ENCODE measurements around the gene CACNA1G. TPM values are rescaled to one million over a fixed set of nuclear protein-coding genes. Genes with fewer than 3 reads are reported as not detected.
A peak's percentile ranks its signal among the peaks of the same experiment; 100 is the strongest.

Gene CACNA1G
- total RNA-seq, 2 donors from 2014 or later, result 3.4 to 6.6 TPM

GRCh38 chr17:50588391-50589049 is 28.0 kb downstream of the CACNA1G start:
- Histone ChIP-seq H3K27me3 (replicated peaks; ENCODE audit: insufficient read depth) (no peaks in the 10 kb centered on the region), H3K4me1 (replicated peaks) (peaks cover 29% of the 10 kb centered on the region), H3K9me3 (no peaks in the 10 kb centered on the region), H3K27ac (peak overlapping the region; percentile 47 to 54), H3K36me3 (no peaks in the 10 kb centered on the region), H3K4me3 (no peak overlapping the region)
- TF ChIP-seq POLR2AphosphoS5 (IDR thresholded peaks at IDR 0.05) (no peak), CTCF (IDR thresholded peaks at IDR 0.05) (no peak), POLR2A (IDR thresholded peaks at IDR 0.05) (no peak)
- 56% methylated on average over 18 of the region's 18 CpGs for WGBS
- no peak for DNase-seq (ENCODE audit: low spot score)
- intact Hi-C loops (cut with DNase I), result no loop called here

- Histone ChIP-seq H3K4me1 (replicated peaks) (peaks cover 29% of the 10 kb centered on the region), H3K27ac (peak overlapping the region; percentile 47 to 54), H3K9me3 (no peaks in the 10 kb centered on the region), H3K4me3 (no peak overlapping the region), H3K27me3 (replicated peaks; ENCODE audit: insufficient read depth) (no peaks in the 10 kb centered on the region), H3K36me3 (no peaks in the 10 kb centered on the region)
- 23% methylated on average over 10 of the region's 10 CpGs for WGBS
- intact Hi-C loops (cut with DNase I), result no loop called here
- peak; percentile 51 for DNase-seq (ENCODE audit: low spot score)
- TF ChIP-seq CTCF (IDR thresholded peaks at IDR 0.05) (no peak), POLR2AphosphoS5 (IDR thresholded peaks at IDR 0.05) (no peak), POLR2A (IDR thresholded peaks at IDR 0.05) (no peak)
Measured at GRCh38 chr17:50589095-50589705, 28.7 kb downstream of the CACNA1G start.

DNA sequence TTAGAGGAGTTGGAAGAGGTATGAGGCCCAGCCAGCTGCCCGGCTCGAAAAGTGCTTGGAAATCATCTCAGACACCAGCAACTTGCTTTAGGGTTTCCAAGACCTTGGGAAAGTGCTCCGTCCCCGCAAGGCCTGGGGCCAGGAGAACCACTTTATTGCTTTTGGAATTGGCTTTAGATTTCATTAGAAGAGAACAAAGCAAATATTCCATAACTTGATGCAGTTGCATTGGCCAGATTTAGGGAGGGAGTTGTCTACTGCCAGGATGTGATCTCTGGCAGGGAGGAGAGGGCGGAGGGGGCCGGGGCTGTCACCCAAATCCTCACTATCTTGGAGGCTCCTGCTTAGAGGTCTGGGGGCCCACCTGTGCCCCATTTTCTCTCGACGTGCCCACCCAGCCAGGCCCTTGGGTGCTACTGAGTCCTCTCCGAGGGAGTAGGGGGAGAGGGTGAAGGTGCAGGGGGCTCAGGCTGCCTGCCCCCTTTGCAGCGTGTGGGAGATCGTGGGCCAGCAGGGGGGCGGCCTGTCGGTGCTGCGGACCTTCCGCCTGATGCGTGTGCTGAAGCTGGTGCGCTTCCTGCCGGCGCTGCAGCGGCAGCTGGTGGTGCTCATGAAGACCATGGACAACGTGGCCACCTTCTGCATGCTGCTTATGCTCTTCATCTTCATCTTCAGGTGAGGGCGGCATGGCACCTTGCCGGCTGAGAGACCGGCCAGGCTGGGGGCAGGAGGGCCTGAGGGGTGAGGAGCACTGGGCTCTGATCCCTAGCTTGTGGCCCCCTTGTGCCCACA is 30.6 kb downstream of the CACNA1G start:
- TF ChIP-seq POLR2AphosphoS5 (IDR thresholded peaks at IDR 0.05) (peak; percentile 46), POLR2A (IDR thresholded peaks at IDR 0.05) (no peak)
- Histone ChIP-seq H3K27me3 (replicated peaks; ENCODE audit: insufficient read depth) (no peaks in the 10 kb centered on the region), H3K36me3 (no peaks in the 10 kb centered on the region), H3K4me3 (no peak overlapping the region), H3K4me1 (replicated peaks) (peaks cover 29% of the 10 kb centered on the region), H3K9me3 (no peaks in the 10 kb centered on the region), H3K27ac (peak overlapping the region; percentile 55 to 62)
- DNase-seq (ENCODE audit: low spot score), result peak; percentile 22
- WGBS, result 64% methylated on average over 24 of the region's 24 CpGs
- intact Hi-C loops (cut with DNase I), result no loop called here

GRCh38 chr17:50593321-50593720 is 32.8 kb downstream of the CACNA1G start:
- Histone ChIP-seq H3K4me3 (no peak overlapping the region), H3K9me3 (no peaks in the 10 kb centered on the region), H3K27ac (no peak overlapping the region), H3K36me3 (no peaks in the 10 kb centered on the region), H3K27me3 (replicated peaks; ENCODE audit: insufficient read depth) (no peaks in the 10 kb centered on the region), H3K4me1 (replicated peaks) (peaks cover 29% of the 10 kb centered on the region)
- intact Hi-C loops (cut with DNase I), result no loop called here
- WGBS, result 31% methylated on average over 9 of the region's 10 CpGs
- peak; percentile 72 for DNase-seq (ENCODE audit: low spot score)
- TF ChIP-seq CTCF (IDR thresholded peaks at IDR 0.05) (no peak), POLR2AphosphoS5 (IDR thresholded peaks at IDR 0.05) (peak; percentile 61)

- H3K27me3 ChIP-seq (replicated peaks; ENCODE audit: insufficient read depth), result no peaks in the 10 kb centered on the region
- no peaks in the 10 kb centered on the region for H3K36me3 ChIP-seq
- intact Hi-C loops (cut with DNase I), result no loop called here
- H3K4me1 ChIP-seq (replicated peaks), result peaks cover 20% of the 10 kb centered on the region
- WGBS, result 78% methylated on average over 11 of the region's 11 CpGs
- TF ChIP-seq POLR2A (IDR thresholded peaks at IDR 0.05), result no peak
- no peak for TF ChIP-seq CTCF (IDR thresholded peaks at IDR 0.05)
- no peak for TF ChIP-seq POLR2AphosphoS5 (IDR thresholded peaks at IDR 0.05)
- no peak overlapping the region for H3K4me3 ChIP-seq
- no peak for DNase-seq (ENCODE audit: low spot score)
- no peak overlapping the region for H3K27ac ChIP-seq
- H3K9me3 ChIP-seq, result no peaks in the 10 kb centered on the region
Measured at GRCh38 chr17:50594128-50594823, 33.8 kb downstream of the CACNA1G start.

Data from prostate gland (tissue), 2 donors.